Activated T-helper 2 cell treated with anti-CD3 and anti-CD28 coated beads, Interferon-gamma antibody, Interleukin-2, Interleukin-4, amounts not matched to agents 10 μg/mL and 5 μg/mL and 100 μg/mL, durations not matched to agents 14 hours and 24 hours and 36 hours (primary cell): ENCODE data around the gene PTCRA. TPM values are rescaled to one million over a fixed set of nuclear protein-coding genes. Genes with fewer than 3 reads are reported as not detected.
"Not testable (repeated sequence)": the region's sequence is repeated elsewhere in the genome, so short reads cannot be mapped to it uniquely, and the experiment has no call there.

ENCODE experiments used
- DNase-seq: peaks from one replicate; pipeline ENCODE4 v3.0.0; 2021; ENCODE audit warnings: low spot score
- H3K27ac Mint-ChIP-seq: one replicate; pipeline ENCODE4 v1.8.0; 2021; ENCODE audit warnings: mixed read lengths
- H3K27me3 Mint-ChIP-seq: one replicate; pipeline ENCODE4 v1.8.0; 2021; ENCODE audit warnings: low read depth, mixed read lengths
- H3K36me3 Mint-ChIP-seq: one replicate; pipeline ENCODE4 v1.8.0; 2021; ENCODE audit warnings: low read depth, mixed read lengths
- H3K4me1 Mint-ChIP-seq: one replicate; pipeline ENCODE4 v1.8.0; 2021; ENCODE audit warnings: low read depth, mixed read lengths
- H3K4me3 Mint-ChIP-seq: one replicate; pipeline ENCODE4 v1.8.0; 2021; ENCODE audit warnings: low read depth, mild to moderate bottlenecking, moderate library complexity, mixed read lengths
- H3K9me3 Mint-ChIP-seq: one replicate; pipeline ENCODE4 v1.8.0; 2021; ENCODE audit warnings: mixed read lengths
- intact Hi-C: fragments of 100-400 bp; cut with micrococcal nuclease; formaldehyde crosslinking; loops from one replicate; pipeline ENCODE4 v1.15.1; 2023
- total RNA-seq: library from RNA; stranded (reverse); gene quantifications from 2 replicates; pipeline ENCODE4 v1.2.3, GENCODE V29; 2022

Gene PTCRA
- total RNA-seq, 1 donor from 2014 or later, result not detected

- no peaks in the 10 kb centered on the region for H3K27me3 Mint-ChIP-seq
- peaks cover 77% of the 10 kb centered on the region for H3K36me3 Mint-ChIP-seq
- intact Hi-C loops, result no loop called here
- DNase-seq, result no peak
- peaks cover 7% of the 10 kb centered on the region for H3K4me1 Mint-ChIP-seq
- no peaks in the 10 kb centered on the region for H3K9me3 Mint-ChIP-seq
- H3K27ac Mint-ChIP-seq, result no peak overlapping the region
- no peak overlapping the region for H3K4me3 Mint-ChIP-seq
Measured at GRCh38 chr6:42937548-42938427, 21.9 kb downstream of the PTCRA start.

GRCh38 chr6:42938428-42938796, 22.6 kb downstream of the PTCRA start:
- Mint-ChIP-seq H3K4me3 (no peak overlapping the region), H3K4me1 (peaks cover under 1% of the 10 kb centered on the region), H3K27me3 (no peaks in the 10 kb centered on the region), H3K36me3 (peaks cover 74% of the 10 kb centered on the region), H3K27ac (no peak overlapping the region), H3K9me3 (no peaks in the 10 kb centered on the region)
- intact Hi-C loops, result no loop called here
- DNase-seq, result no peak

DNA sequence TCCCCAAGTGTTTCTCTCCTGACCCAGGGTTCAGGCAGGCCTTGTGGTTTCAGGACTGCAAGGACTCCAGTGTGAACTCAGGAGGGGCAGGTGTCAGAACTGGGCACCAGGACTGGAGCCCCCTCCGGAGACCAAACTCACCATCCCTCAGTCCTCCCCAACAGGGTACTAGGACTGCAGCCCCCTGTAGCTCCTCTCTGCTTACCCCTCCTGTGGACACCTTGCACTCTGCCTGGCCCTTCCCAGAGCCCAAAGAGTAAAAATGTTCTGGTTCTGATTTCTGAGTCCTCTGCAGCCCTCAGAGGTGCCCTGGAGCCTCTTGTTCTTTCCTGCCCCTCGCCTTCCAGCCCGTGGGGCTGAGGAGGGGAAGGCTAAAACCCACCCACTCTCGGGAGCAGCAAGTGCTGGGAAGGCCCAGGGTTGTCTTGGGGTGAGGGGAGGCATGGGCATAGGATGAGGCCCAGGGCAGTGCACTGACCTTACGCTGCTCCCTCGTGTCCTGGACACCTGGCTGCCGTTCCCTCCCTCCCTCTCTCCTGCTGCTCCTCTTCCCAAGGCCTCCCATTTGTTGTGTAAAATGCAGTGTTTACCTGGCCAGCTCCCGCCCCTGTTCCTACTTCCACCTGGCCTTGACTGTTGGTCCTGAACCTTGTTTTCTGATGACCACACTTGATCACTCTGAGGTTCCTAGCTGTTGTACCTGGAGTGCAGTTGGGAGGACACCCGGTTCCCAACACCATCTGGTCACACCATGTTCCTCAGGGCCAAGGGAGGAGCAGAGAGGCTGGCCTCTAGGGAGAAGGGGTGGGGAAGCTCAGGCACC, 23.3 kb downstream of the PTCRA start:
- no peak overlapping the region for H3K4me3 Mint-ChIP-seq
- no peak overlapping the region for H3K27ac Mint-ChIP-seq
- H3K27me3 Mint-ChIP-seq, result no peaks in the 10 kb centered on the region
- DNase-seq, result no peak
- no peaks in the 10 kb centered on the region for H3K4me1 Mint-ChIP-seq
- peaks cover 69% of the 10 kb centered on the region for H3K36me3 Mint-ChIP-seq
- no peaks in the 10 kb centered on the region for H3K9me3 Mint-ChIP-seq
- intact Hi-C loops, result no loop called here

DNA sequence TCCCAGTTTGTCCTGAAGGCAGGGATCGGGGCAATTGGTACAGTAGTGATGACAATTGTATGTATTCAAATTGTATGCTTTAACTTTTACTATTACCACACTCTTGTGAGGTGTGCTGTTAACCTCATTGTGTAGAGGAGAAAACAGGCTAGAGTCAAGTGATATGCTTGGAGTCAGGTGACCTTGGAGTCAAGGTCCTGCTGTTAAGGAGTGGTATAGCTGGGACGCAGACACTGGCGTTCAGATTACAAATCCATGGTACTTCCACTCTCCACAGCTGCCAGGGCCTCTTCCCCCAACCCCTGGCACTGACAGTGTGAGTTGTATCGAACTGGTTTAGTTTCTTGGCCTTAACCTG, 23.9 kb downstream of the PTCRA start:
- no peaks in the 10 kb centered on the region for H3K27me3 Mint-ChIP-seq
- no peaks in the 10 kb centered on the region for H3K9me3 Mint-ChIP-seq
- H3K27ac Mint-ChIP-seq, result no peak overlapping the region
- DNase-seq, result no peak
- intact Hi-C loops, result no loop called here
- peaks cover 63% of the 10 kb centered on the region for H3K36me3 Mint-ChIP-seq
- H3K4me1 Mint-ChIP-seq, result no peaks in the 10 kb centered on the region
- H3K4me3 Mint-ChIP-seq, result no peak overlapping the region

DNA sequence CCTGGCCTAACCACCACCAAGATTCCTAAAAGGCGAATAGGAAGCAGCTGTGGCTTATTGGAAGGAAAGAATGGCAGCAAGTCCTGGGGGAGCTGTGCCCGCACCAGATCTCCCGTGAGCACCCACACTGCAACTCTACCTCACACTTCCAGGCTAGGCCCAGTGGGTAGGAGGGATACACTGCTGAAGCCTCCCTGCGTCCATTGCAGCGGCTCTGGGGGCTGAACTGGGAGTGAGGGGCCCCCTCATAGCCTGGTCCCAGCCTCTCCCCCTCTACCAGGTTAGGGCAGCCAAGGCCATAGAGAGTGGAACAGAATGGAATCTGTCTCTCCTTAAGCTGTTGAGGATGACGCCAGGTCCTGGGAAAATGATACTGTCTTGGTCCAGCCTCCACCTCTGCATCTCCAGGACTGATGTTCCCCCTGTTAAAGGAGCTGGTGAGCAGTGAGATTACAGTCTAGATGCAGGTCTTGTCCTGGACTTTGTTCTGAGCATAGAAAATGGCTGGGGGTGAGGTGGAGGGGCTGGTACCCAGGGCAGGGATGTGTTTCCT, 24.7 kb downstream of the PTCRA start:
- no peaks in the 10 kb centered on the region for H3K27me3 Mint-ChIP-seq
- no peaks in the 10 kb centered on the region for H3K9me3 Mint-ChIP-seq
- no peak overlapping the region for H3K27ac Mint-ChIP-seq
- H3K36me3 Mint-ChIP-seq, result peaks cover 59% of the 10 kb centered on the region
- no peaks in the 10 kb centered on the region for H3K4me1 Mint-ChIP-seq
- H3K4me3 Mint-ChIP-seq, result no peak overlapping the region
- DNase-seq, result no peak
- intact Hi-C loops, result no loop called here

- H3K27ac Mint-ChIP-seq, result not testable (repeated sequence)
Measured at GRCh38 chr6:42941356-42941755, 25.5 kb downstream of the PTCRA start.

GRCh38 chr6:42942444-42942843, 26.6 kb downstream of the PTCRA start:
- no peak overlapping the region for H3K4me3 Mint-ChIP-seq
- no peak overlapping the region for H3K27ac Mint-ChIP-seq
- H3K9me3 Mint-ChIP-seq, result no peaks in the 10 kb centered on the region
- H3K27me3 Mint-ChIP-seq, result no peaks in the 10 kb centered on the region
- no peak for DNase-seq
- H3K4me1 Mint-ChIP-seq, result no peaks in the 10 kb centered on the region
- intact Hi-C loops, result no loop called here
- peaks cover 40% of the 10 kb centered on the region for H3K36me3 Mint-ChIP-seq

More at GRCh38 chr6:42941356-42941755, 25.5 kb downstream of the PTCRA start:
- peaks cover 51% of the 10 kb centered on the region for H3K36me3 Mint-ChIP-seq
- DNase-seq, H3K4me3 Mint-ChIP-seq, intact Hi-C loops, H3K4me1 Mint-ChIP-seq, H3K9me3 Mint-ChIP-seq, H3K27me3 Mint-ChIP-seq: not testable (repeated sequence)

DNA sequence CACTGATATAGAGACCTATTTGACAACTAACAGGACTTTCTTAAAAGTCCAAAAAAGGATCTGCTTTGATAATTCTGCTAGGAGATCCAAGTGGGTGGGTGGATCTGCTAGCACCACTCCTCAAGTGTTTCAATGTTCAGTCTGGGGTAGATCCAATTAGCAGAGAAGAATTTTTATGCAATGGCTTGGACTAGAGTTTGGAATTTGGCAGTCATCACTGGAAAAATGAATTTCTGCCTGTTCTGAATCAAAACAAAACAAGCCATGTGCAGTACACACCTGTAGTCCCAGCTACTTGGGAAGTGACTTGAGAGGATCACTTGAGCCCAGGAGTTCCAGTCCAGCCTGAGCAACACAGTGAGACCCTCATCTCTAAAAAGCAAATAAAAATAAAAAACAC, 32.1 kb downstream of the PTCRA start:
- Mint-ChIP-seq H3K36me3 (peaks cover 11% of the 10 kb centered on the region), H3K27ac (no peak overlapping the region), H3K4me1 (no peaks in the 10 kb centered on the region), H3K4me3 (no peak overlapping the region), H3K27me3 (no peaks in the 10 kb centered on the region), H3K9me3 (no peaks in the 10 kb centered on the region)
- intact Hi-C loops, result no loop called here
- DNase-seq, result no peak

GRCh38 chr6:42952389-42952788, 36.5 kb downstream of the PTCRA start:
- no peak overlapping the region for H3K27ac Mint-ChIP-seq
- DNase-seq, result no peak
- intact Hi-C loops, result no loop called here
- H3K4me1 Mint-ChIP-seq, result no peaks in the 10 kb centered on the region
- H3K4me3 Mint-ChIP-seq, result no peak overlapping the region
- peaks cover 3% of the 10 kb centered on the region for H3K36me3 Mint-ChIP-seq
- H3K9me3 Mint-ChIP-seq, result no peaks in the 10 kb centered on the region
- H3K27me3 Mint-ChIP-seq, result no peaks in the 10 kb centered on the region

DNA sequence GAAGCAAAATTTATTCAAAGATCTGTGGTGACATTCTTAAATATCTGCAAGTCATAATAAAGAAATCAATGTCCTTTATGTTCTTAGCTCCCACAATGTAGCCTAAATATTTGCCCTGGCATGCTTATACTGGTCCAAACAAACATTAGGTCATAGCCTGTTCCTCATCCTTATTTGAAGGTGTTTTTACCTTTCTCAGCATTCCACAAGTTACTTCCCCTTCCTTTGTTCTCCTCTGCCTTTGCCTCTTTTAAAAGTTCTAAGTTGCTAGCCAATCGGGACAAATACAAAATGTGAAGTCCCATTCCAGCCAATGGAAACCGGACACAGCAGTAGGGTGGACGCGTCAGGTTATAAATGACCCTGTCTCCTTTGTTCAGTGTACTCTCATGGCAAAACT, 38.6 kb downstream of the PTCRA start:
- H3K4me1 Mint-ChIP-seq, intact Hi-C loops, DNase-seq, H3K27ac Mint-ChIP-seq, H3K27me3 Mint-ChIP-seq, H3K36me3 Mint-ChIP-seq, H3K9me3 Mint-ChIP-seq, H3K4me3 Mint-ChIP-seq: not testable (repeated sequence)

DNA sequence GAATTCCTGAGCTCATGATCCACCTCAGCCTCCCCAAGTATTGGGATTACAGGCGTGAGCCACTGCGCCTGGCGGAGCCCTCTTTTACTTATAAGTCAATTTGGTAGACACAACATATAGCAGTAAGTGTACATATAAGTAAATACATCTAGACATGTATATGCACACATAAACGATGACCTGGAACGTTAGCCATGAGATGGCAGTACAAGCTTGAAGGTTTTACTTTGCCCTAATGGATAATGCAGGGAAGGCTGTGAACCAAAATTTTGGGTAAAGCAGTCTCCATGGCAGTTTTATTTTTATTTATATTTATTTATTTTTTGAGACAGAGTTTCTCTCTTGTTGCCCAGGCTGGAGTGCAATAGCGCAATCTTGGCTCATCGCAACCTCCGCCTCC, 42.3 kb downstream of the PTCRA start:
- intact Hi-C loops, result no loop called here
- H3K36me3 Mint-ChIP-seq, result peaks cover 13% of the 10 kb centered on the region
- DNase-seq, result no peak
- H3K9me3 Mint-ChIP-seq, result no peaks in the 10 kb centered on the region
- H3K4me3 Mint-ChIP-seq, result no peak overlapping the region
- H3K27me3 Mint-ChIP-seq, result peaks cover 9% of the 10 kb centered on the region
- H3K27ac Mint-ChIP-seq, result no peak overlapping the region
- peaks cover 10% of the 10 kb centered on the region for H3K4me1 Mint-ChIP-seq

- Mint-ChIP-seq H3K4me3 (peak overlapping the region; percentile 26), H3K27me3 (peaks cover 9% of the 10 kb centered on the region), H3K4me1 (peaks cover 10% of the 10 kb centered on the region), H3K36me3 (peaks cover 23% of the 10 kb centered on the region), H3K9me3 (no peaks in the 10 kb centered on the region), H3K27ac (no peak overlapping the region)
- intact Hi-C loops, result no loop called here
- no peak for DNase-seq
Measured at GRCh38 chr6:42959917-42960242, 44.0 kb downstream of the PTCRA start.
